Neural progenitor cell (in vitro differentiated cells): Measurements from ENCODE around the gene DROSHA. TPM values are rescaled to one million over a fixed set of nuclear protein-coding genes. Genes with fewer than 3 reads are reported as not detected.
"Not testable (repeated sequence)": the region's sequence is repeated elsewhere in the genome, so short reads cannot be mapped to it uniquely, and the experiment has no call there.

ENCODE experiments used
- DNase-seq: peaks from one replicate; pipeline ENCODE4 v3.0.0-alpha.2; 2016; ENCODE audit warnings: low spot score
- H2AFZ ChIP-seq: fragments of 200-600 bp; sonication (generic); replicated peaks from 2 replicates; pipeline ENCODE4 v1.6.1; 2016; ENCODE audit warnings: antibody characterized with exemption
- H3F3A ChIP-seq: fragments of 200-600 bp; sonication (generic); 2 replicates; pipeline ENCODE4 v1.6.1; 2016; ENCODE audit warnings: antibody characterized with exemption, low read depth
- H3K27ac ChIP-seq: fragments of 200-600 bp; sonication (generic); 2 replicates; pipeline ENCODE4 v1.5.1; 2016; ENCODE audit warnings: mild to moderate bottlenecking
- H3K27me3 ChIP-seq: fragments of 200-600 bp; sonication (generic); 2 replicates; pipeline ENCODE4 v1.6.1; 2016; ENCODE audit warnings: mild to moderate bottlenecking, moderate library complexity
- H3K36me3 ChIP-seq: fragments of 200-600 bp; sonication (generic); 2 replicates; pipeline ENCODE4 v1.5.1; 2016
- H3K4me1 ChIP-seq: fragments of 200-600 bp; sonication (generic); 2 replicates; pipeline ENCODE4 v1.6.1; 2016; ENCODE audit warnings: mixed run types
- H3K4me2 ChIP-seq: fragments of 200-600 bp; sonication (generic); 2 replicates; pipeline ENCODE4 v1.6.1; 2016
- H3K4me3 ChIP-seq: fragments of 200-600 bp; sonication (generic); 2 replicates; pipeline ENCODE4 v1.5.1; 2016
- H3K79me2 ChIP-seq: fragments of 200-600 bp; sonication (generic); 2 replicates; pipeline ENCODE4 v1.6.1; 2016; ENCODE audit warnings: low read depth
- H3K9ac ChIP-seq: fragments of 200-600 bp; sonication (generic); 2 replicates; pipeline ENCODE4 v1.6.1; 2016
- H3K9me3 ChIP-seq: fragments of 200-600 bp; sonication (generic); 2 replicates; pipeline ENCODE4 v1.5.1; 2016; ENCODE audit warnings: low read depth
- H4K20me1 ChIP-seq: fragments of 200-600 bp; sonication (generic); 2 replicates; pipeline ENCODE4 v1.6.1; 2016; ENCODE audit warnings: low read depth
- H3K27ac Mint-ChIP-seq: 3 replicates; pipeline ENCODE4 v1.8.0; 2021; ENCODE audit warnings: mixed read lengths
- H3K27me3 Mint-ChIP-seq: 2 replicates; pipeline ENCODE4 v1.8.0; 2022; ENCODE audit warnings: low read depth, mild to moderate bottlenecking, inconsistent platforms, moderate library complexity, mixed read lengths; ENCODE audit not compliant: insufficient read depth
- H3K36me3 Mint-ChIP-seq: 3 replicates; pipeline ENCODE4 v1.8.0; 2021; ENCODE audit warnings: mixed read lengths
- H3K4me1 Mint-ChIP-seq: 3 replicates; pipeline ENCODE4 v1.8.0; 2021; ENCODE audit warnings: mixed read lengths
- H3K4me3 Mint-ChIP-seq: 3 replicates; pipeline ENCODE4 v1.8.0; 2021; ENCODE audit warnings: mild to moderate bottlenecking, moderate library complexity, mixed read lengths
- H3K9me3 Mint-ChIP-seq: 3 replicates; pipeline ENCODE4 v1.8.0; 2020; ENCODE audit warnings: mixed read lengths
- CTCF ChIP-seq: fragments of 200-600 bp; sonication (generic); IDR thresholded peaks from 2 replicates; pipeline ENCODE4 v1.5.1; 2017; ENCODE audit warnings: antibody characterized with exemption, mild to moderate bottlenecking
- EZH2 ChIP-seq: fragments of 200-600 bp; sonication (generic); IDR thresholded peaks from 2 replicates; pipeline ENCODE4 v1.6.1; 2017; ENCODE audit warnings: antibody characterized with exemption, mild to moderate bottlenecking, moderate library complexity
- EZH2phosphoT487 ChIP-seq: fragments of 200-600 bp; sonication (generic); IDR thresholded peaks from 2 replicates; pipeline ENCODE4 v1.6.1; 2017; ENCODE audit warnings: antibody characterized with exemption
- total RNA-seq: library from RNA; depleted of rRNA; stranded (reverse); fragments of >200 nt; gene quantifications from 2 replicates; pipeline ENCODE4 v1.2.3, GENCODE V29; 2015; ENCODE audit warnings: low replicate concordance

DROSHA gene
- total RNA-seq, 1 donor from 2014 or later, result 80.3 TPM

GRCh38 chr5:31568302-31568835, 36.5 kb upstream of the DROSHA start:
- Histone ChIP-seq H3K27me3 (no peaks in the 10 kb centered on the region), H4K20me1 (no peaks in the 10 kb centered on the region), H3K9me3 (no peaks in the 10 kb centered on the region), H2AFZ (no peak overlapping the region), H3K4me3 (no peak overlapping the region), H3K4me2 (no peak overlapping the region), H3K36me3 (no peaks in the 10 kb centered on the region), H3K9ac (no peak overlapping the region), H3K79me2 (no peaks in the 10 kb centered on the region), H3F3A (no peaks in the 10 kb centered on the region), H3K27ac (no peak overlapping the region), H3K4me1 (no peaks in the 10 kb centered on the region)
- Mint-ChIP-seq H3K36me3 (peaks cover 6% of the 10 kb centered on the region), H3K4me3 (no peak overlapping the region), H3K4me1 (no peaks in the 10 kb centered on the region), H3K27me3 (no peaks in the 10 kb centered on the region), H3K9me3 (peaks cover 23% of the 10 kb centered on the region), H3K27ac (no peak overlapping the region)
- DNase-seq, result no peak
- no peak for TF ChIP-seq CTCF
- no peak for TF ChIP-seq EZH2phosphoT487
- no peak for TF ChIP-seq EZH2

- not testable (repeated sequence) for H3K27ac Mint-ChIP-seq, H3K36me3 Mint-ChIP-seq, H3K27ac ChIP-seq, H3K4me1 Mint-ChIP-seq, H3K9me3 ChIP-seq, H3K4me3 ChIP-seq, H2AFZ ChIP-seq, H3K79me2 ChIP-seq, H3K4me2 ChIP-seq, H3K9ac ChIP-seq, H3F3A ChIP-seq, H3K27me3 ChIP-seq, H3K4me1 ChIP-seq, H3K4me3 Mint-ChIP-seq, H3K27me3 Mint-ChIP-seq, H4K20me1 ChIP-seq, DNase-seq, H3K36me3 ChIP-seq
- peaks cover 23% of the 10 kb centered on the region for H3K9me3 Mint-ChIP-seq
These were observed 34.5 kb upstream of the DROSHA start for GRCh38 chr5:31566362-31566761.

GRCh38 chr5:31563216-31563615, 31.3 kb upstream of the DROSHA start:
- H3K27me3 Mint-ChIP-seq, result no peaks in the 10 kb centered on the region
- Histone ChIP-seq H3K9ac (no peak overlapping the region), H3K27ac (no peak overlapping the region), H2AFZ (no peak overlapping the region), H3K4me2 (no peak overlapping the region), H3K9me3 (no peaks in the 10 kb centered on the region), H3K36me3 (no peaks in the 10 kb centered on the region), H3F3A (no peaks in the 10 kb centered on the region), H3K4me1 (no peaks in the 10 kb centered on the region), H3K4me3 (no peak overlapping the region), H3K79me2 (no peaks in the 10 kb centered on the region), H3K27me3 (no peaks in the 10 kb centered on the region), H4K20me1 (no peaks in the 10 kb centered on the region)
- DNase-seq, result no peak
- TF ChIP-seq CTCF, result no peak
- TF ChIP-seq EZH2phosphoT487, result no peak
- TF ChIP-seq EZH2, result no peak
- peaks cover 6% of the 10 kb centered on the region for H3K36me3 Mint-ChIP-seq
- H3K27ac Mint-ChIP-seq, result no peak overlapping the region
- H3K4me1 Mint-ChIP-seq, result no peaks in the 10 kb centered on the region
- peaks cover 23% of the 10 kb centered on the region for H3K9me3 Mint-ChIP-seq
- H3K4me3 Mint-ChIP-seq, result no peak overlapping the region

GRCh38 chr5:31561946-31562345, 30.1 kb upstream of the DROSHA start:
- no peak for DNase-seq
- H3K4me3 ChIP-seq, result no peak overlapping the region
- no peaks in the 10 kb centered on the region for H4K20me1 ChIP-seq
- H3K27ac Mint-ChIP-seq, result no peak overlapping the region
- no peaks in the 10 kb centered on the region for H3K4me1 ChIP-seq
- no peaks in the 10 kb centered on the region for H3K27me3 Mint-ChIP-seq
- H3K36me3 Mint-ChIP-seq, result peaks cover 7% of the 10 kb centered on the region
- H3K27ac ChIP-seq, result no peak overlapping the region
- H3K4me3 Mint-ChIP-seq, result no peak overlapping the region
- H3K36me3 ChIP-seq, result no peaks in the 10 kb centered on the region
- H3K9ac ChIP-seq, result no peak overlapping the region
- no peaks in the 10 kb centered on the region for H3F3A ChIP-seq
- H3K79me2 ChIP-seq, result no peaks in the 10 kb centered on the region
- no peak overlapping the region for H3K4me2 ChIP-seq
- TF ChIP-seq EZH2phosphoT487, result no peak
- TF ChIP-seq EZH2, result no peak
- TF ChIP-seq CTCF, result no peak
- no peaks in the 10 kb centered on the region for H3K9me3 ChIP-seq
- no peaks in the 10 kb centered on the region for H3K4me1 Mint-ChIP-seq
- H3K27me3 ChIP-seq, result no peaks in the 10 kb centered on the region
- H2AFZ ChIP-seq, result no peak overlapping the region
- peaks cover 20% of the 10 kb centered on the region for H3K9me3 Mint-ChIP-seq
